Measurements from ENCODE around the gene ADIRF.
"Not testable (repeated sequence)": the region's sequence is repeated elsewhere in the genome, so short reads cannot be mapped to it uniquely, and the experiment has no call there.

The ADIRF gene

DNA sequence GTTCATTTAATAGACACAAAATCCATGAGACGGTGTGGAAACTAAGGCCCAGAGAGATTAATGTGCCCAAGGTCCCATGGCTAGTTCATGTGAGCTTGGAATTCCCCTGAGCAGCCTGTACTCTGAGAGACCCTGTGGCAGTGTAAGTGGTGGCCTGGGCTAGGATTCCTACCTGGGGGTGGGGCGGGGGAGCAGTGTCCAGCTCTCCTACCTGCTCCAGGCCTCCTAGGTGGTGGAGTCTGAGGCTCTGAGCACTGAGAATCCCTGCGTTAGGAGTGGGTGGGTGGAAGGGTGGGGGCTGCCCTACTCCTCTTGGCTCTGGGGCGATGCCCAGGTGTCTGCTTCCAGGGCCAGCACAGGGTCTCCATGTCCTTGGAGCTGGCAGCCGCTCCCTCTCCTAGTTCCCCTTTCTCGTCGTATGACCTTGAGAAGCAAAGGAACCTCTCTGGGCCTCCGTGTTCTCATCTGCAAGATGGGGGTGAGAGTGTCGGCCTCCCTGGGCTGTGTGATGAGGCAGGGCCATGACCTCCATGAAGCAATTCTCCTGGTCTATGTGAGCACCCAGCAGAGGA, 7.3 kb upstream of the ADIRF start:
- no peak for DNase-seq (ENCODE audit: low read depth, low spot score)

DNA sequence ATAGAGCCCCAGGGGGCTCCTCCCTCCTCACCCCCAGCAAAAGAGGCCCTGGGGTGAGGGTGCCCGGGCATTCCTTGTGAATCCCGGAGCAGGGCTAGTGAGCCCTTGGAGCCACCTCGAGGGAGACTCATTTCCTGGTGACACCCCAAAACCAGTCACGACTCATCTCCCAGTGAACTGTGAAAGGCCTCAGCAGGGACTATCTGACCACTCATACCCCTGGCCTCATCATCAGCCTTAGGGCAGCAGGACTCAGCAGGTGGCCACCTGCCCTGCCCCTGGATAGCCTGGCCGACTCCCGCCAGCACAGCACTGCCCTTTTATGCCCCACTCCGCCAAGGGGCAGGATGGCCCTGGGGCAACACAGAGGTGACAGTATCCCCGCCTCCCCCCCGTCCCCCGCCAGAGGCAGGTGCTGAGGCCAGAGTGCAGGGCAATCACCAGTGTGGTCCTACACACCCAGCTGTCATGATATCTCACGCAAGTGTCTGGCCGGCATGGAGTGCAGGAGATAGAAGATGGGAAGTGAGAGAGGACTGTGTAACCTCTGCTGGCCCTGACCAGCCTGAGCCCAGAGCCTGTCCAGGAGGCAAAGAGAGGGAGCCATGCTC, 6.7 kb upstream of the ADIRF start:
- DNase-seq (ENCODE audit: low read depth, low spot score): no peak

DNA sequence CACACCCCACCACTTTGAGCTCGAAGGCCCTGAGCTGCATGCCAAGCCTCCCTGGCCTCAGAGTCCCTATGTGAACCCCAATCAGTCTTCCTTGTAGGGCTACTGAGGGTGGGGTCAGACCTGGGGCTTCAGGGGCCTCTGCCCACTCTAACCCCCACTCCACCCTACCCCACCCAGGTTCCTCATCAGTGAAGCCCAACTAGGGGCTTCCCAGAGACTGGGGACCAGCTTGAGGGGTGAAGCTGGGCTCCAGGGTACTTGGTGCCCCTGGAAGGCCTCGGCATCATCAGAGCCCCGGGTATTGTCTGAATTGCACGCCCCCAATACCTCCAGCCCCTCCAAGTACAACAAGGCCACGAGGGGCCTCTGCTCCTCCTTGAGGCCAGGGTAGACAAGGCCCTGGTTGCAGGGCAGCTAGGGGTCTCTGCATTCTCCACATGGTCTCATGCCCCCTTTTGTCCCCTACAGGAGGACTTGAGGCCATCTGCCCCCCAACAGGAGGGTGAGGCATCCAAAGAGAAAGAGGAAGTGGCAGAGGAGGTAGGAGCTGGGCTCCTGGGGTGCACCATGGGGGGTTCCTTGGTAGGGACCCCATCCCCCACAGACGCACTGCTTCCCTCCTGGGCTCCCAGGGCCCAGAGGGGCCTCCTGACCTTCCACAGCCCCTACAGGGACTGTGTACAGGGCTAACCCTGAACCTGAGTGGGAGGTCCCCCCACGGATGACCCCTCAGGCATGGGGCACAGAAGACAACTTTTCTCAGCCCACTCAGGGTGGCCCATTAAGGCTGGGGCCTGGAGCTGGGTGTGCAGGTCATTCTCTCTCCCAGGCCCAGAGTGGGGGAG, 5.9 kb upstream of the ADIRF start:
- no peak for DNase-seq (ENCODE audit: low read depth, low spot score)

DNA sequence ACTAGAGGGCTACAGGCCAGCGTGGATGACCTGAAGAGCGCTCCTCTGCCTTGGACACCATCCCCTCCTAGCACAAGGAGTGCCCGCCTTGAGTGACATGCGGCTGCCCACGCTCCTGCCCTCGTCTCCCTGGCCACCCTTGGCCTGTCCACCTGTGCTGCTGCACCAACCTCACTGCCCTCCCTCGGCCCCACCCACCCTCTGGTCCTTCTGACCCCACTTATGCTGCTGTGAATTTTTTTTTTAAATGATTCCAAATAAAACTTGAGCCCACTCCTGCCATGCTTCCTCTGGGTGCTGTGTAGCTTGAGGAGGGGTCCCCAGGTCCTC, 5.3 kb upstream of the ADIRF start:
- no peak for DNase-seq (ENCODE audit: low read depth, low spot score)

DNA sequence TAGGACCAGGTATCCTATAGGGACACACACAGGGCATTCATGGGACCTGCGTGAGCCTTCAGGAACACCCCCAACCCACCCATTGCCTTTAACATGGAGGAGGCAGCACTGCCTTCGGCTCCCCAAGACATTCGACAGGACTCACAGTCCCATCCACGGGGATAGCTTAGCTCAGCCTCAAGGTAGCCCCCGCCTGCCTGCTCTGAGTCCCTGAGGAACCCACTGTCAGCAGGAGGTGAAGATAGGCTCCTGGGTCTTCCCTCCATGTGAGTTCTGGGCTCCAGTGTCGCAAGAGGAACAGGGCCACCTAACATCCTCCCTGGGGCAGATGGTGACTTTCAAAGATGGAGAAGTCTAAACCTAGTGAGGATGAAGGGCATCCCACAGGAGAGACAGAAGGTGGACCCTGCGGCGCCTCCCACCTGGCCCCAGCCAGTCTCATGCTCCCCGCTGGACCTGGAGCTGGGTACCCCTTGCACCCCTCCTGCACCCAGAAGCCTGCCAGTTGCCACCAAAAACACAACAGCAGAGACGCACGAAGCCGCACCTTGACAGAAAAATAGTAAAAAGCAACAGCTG, 4.9 kb upstream of the ADIRF start:
- no peak for DNase-seq (ENCODE audit: low read depth, low spot score)

DNA sequence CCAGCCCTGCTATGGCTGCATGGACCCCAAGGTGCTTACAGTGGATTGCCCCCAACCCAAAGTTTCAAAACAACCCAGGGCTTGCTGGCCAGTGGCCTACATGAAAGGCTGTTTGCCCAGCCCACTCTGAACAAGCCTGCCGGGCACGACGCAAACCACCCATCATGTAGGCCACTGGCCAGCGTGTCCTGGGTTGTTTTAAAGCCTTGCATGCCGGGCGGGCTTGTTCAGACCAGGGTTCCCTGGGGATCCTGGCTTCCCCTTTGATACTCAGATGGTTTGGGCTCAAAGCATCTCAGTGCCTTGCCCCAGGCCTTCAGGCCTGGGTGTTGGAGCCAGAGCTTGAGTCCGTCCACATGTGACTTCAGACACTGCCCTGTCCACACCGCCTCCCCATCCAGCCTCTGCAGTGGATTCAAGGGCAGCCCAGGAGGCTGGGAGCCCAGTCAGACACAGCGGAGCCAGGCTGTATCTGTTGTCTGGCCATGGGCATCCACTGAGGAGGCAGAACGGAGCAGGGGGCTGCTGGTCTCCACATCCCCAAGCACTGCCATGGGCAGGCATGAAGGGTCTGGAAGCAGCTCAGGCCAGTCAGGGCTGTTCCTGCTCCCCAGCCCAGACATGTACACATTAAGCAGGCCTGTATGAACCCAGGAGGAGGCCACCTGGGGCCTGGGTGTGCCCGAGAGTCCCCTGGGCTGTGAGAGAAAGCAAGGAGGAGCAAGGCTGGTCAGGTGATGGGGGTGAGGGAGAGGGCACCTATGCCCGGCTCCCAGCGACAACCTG, 4.0 kb upstream of the ADIRF start:
- DNase-seq (ENCODE audit: low read depth, low spot score): no peak

DNA sequence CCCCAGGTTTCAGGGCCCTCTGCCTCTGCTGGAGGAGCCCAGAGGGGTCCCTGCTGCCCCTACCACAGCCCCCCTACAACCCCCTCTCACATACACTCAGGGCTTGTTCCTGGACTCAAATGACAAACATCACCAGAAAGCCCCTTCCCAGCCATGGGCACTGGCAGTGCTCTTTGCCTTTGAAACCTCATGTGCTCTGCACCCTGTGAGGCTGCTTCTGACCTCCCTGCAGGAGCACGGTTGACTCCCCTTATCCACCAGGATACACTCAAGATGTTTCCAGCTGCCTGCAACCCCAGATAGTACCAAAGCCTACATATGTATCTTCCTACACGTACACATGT, 3.5 kb upstream of the ADIRF start:
- DNase-seq (ENCODE audit: low read depth, low spot score): no peak

DNA sequence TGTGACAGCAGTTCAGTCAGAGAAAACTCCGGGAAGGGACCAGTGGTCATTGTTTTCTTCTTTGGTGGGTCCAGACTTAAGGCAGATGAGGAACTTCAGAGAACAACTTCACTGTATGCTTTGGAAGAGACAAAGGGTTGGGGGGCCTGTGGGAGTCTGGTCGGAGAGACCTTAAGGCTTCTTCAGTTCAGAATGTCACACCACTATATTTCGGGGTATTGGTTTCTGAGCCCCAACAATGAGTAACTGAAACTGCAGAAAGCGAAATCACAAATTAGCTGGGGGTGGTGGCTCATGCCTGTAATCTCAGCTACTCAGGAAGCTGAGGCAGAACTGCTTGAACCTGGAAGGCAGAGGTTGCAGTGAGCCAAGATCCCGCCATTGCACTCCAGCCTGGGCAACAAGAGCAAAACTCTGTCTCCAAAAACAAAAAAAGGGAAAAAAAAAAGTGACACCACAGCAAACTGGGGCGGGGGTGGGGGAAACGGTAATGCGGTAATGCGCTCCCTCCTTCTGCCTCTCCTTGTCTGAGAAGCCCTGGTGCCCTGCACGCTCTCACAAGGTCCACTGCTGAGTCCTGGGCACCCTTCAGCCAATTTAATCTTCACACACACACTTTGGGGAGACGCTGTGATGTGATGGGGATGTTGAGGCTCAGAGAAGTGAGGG, 2.2 kb upstream of the ADIRF start:
- no peak for DNase-seq (ENCODE audit: low read depth, low spot score)

DNA sequence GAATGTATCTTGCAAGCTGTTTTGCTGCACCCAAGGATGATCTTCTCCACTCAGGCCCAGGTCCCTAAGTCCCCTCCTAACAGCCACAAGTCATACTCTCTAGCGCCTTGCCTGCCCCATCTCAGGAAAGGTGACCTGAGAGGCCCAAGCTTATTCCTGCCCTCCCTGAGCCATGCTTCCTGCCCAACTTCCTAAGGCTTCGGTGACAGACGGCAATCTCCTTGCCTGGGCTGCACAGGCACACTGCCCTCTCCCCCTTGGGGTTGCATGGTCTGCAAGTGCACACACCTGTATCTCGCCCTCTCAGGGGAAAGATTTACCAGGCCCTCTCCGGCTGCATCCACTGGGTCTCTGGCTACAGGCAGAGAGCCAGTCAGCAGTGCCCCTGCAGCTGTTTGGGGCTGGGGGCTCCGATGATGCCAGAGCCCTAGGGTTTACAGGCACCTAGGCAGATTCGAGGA, 771 bp upstream of the ADIRF start:
- DNase-seq (ENCODE audit: low read depth, low spot score): no peak

DNA sequence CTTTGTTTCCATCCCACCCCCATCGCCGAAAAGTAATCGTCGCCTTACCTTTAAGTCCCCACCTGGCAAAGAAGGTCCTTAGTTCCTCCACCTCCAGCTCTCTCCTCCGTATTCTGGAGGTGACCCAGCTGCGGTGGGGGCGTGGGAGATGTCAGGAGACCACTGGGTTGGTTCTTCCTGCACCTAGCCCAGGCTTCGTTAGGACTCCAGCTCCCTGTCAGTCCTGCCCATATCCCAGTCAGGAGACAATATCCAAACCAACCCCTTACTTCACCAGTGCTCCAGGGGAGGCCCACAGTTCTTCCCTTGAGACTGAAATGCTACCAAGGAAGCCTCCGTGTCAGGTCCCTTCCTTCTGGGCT, 693 bp downstream of the ADIRF start:
- no peak for DNase-seq (ENCODE audit: low read depth, low spot score)

DNA sequence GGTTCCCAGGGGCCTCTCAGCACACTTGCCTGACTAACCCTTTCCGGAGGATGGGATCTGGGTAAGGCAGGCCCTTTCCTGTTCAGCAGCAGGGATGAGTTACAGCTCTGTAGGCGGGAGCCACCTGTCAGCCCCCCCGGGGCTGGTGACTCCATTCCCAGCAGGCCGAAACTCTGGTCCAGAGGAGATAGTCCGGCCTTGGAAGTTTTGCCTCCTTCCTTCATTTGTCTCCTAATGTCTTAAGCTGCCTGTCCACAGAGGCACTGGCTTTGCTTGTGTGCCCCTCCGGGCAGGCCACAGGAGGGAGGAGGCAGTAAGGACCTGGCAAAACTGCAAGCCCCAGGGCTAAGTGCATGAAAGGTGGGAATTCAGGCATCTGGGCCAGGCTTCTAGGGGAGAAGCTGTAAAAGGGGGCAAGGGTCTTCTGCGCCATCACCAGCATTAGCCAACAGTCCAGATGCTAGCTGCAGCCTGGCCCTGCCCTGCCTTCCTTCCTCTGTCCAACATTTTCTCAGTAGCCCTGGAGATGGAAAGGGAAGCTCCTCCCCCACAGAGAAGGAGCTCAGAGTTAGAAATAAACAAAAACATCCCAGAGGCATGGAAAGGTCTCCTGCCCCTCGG, 1.2 kb downstream of the ADIRF start:
- DNase-seq (ENCODE audit: low read depth, low spot score): no peak

DNA sequence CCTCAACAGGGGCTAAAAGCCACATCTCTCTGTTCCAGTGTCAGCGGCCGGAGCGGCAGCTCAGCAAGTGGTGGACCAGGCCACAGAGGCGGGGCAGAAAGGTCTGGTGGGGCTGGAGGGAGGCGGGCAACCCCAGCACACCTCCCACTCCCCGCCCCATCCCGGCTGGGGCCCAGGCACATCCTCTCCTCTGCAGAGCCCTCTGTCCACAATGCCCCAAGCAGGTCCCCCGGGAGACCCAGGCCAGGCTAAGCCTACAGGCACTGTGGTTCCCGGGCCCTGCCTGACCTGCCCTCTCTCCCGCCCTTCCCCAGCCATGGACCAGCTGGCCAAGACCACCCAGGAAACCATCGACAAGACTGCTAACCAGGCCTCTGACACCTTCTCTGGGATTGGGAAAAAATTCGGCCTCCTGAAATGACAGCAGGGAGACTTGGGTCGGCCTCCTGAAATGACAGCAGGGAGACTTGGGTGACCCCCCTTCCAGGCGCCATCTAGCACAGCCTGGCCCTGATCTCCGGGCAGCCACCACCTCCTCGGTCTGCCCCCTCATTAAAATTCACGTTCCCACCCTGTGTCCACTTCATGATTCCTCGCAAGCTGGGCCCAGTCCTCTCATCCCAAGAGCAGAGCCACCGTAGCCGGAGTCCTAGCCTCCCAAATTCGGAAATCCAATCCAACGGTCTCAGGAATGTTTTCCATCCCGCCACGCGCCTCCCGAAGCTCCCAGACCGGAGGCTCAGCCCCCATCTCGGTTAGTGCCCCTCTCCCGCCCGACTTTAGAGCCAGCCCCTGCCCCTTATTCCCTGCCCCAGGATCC, 2.1 kb downstream of the ADIRF start:
- no peak for DNase-seq (ENCODE audit: low read depth, low spot score)

DNA sequence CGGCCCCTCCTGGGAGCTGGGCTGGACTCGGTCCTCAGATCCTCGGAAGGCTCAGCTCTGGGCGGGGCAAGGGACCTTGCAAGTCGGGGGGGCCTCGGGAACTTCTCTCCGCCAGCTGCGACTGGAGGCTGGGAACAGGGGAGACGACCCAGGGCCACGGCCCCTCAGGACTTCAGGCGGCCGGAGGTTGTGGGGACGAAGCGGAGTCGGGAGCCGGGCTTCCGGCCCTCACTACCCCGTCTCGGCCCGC, 2.6 kb downstream of the ADIRF start:
- DNase-seq (ENCODE audit: low read depth, low spot score): no peak

DNA sequence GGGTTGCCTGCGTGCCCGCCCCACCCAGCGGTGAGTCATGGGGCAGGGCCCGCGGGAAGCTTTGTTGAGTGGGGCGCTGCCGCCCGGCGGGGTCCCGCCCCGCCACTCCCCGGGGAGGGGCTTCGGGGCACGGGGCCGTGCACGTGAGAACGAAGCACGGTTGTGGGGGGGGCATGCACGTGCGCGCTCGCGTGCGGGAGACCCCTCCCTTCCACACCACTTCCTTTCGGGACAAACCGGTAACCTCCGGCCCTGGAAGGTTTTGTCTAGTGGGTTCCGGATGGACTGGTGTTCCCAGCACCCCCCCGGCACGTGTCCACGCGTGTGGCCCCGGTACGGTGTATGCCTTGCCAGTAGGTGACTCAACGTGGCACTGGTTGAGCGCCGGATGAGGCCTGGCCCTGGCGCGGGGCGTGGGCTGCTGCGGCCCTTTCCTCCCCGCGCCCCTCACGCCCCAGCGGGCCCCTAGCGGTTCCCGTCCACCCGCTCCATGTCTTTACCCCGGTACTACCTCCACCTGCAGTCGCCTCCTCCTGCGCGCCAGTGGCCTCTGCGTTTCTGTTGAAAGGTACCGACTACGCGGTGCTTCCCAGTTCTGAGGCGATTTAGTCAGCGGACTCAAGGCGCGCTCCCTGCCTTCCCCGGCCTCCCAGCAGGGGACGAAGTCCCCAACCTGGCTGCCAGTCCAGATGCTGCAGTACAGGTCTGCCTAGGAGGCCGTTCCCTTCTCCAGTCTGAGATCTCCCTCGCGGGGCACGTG, 3.1 kb downstream of the ADIRF start:
- DNase-seq (ENCODE audit: low read depth, low spot score): no peak

DNA sequence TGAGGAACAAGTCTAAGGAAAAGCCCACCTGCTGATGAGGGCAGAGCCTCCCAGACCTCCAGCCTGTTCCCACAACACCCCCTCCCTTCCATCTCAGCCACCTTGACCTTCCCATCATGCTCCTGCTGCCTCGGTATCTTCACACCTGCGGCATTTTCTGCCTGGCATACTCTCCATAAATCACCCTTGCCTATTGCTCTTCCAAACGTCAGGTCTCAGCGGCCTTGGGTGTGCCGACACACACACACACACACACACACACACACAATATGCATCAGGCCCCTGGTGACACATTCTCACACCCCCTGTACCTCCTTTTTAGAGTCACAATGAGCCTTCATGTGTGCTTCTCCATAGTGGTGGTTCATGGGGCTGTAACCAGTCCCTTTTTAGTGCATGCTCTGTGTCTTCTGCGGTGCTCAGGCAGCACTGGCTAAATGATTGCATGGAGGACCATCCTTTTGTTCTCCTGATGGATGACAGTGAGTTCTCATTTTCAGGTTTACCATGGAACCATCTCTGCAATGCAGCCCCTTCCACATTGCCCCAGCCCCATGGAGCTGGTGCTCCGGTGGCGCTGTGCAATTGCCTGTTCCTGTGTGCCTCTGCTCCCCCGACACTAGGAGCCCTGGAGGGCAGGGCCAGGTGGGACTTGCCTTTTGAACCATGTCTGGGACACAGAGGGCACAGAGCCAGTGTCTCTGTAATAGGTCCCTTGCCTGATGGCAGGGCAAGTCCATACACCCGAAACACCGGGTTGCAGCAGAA, 4.5 kb downstream of the ADIRF start:
- DNase-seq (ENCODE audit: low read depth, low spot score): no peak

DNA sequence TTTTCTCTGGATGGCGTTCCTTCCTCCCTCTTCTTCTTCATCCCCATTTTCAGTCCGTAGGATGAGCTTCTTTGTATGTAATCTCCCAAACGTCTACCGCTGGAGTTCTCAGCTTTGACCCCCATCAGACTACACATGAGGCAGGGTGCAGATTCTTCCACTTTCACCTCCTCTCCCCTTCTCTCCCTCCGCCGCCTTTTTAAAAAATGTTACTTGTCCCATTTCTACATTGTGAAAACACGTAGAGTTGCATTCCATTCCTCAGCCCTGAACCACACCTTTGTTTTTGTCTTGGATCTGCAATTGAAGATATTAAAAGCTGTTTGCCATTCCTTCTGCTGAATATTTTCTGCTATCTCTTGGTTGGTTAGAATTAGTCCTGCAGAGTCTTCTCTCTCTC, 6.2 kb downstream of the ADIRF start:
- DNase-seq (ENCODE audit: low read depth, low spot score): no peak

DNA sequence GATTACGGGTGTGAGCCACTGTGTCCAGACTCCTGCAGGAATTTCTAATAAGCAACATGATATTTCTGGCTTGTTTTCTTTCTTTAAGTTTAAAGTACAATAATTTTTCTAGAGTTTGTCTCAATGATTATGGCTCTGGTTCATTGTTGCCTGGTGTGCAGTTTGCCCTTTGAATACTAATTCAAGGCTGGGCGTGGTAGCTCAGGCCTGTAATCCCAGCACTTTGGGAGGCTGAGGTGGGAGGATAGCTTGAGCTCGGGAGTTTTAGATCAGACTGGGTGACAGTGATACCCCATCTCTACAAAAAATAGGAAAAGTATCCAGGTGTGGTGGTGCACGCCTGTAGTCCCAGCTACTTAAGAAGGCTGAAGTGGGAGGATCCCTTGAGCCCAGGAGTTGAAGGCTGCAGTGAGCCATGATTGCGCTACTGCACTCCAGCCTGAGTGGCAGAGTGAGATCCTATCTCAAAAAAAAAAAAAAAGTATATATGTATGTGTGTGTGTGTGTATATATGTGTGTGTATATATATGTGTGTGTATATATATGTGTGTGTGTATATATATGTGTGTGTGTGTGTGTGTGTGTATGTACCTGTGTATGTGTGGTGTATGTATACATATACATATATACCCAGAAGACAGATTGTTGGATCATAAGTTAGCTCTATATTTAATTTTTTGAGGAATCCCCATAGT, 8.2 kb downstream of the ADIRF start:
- DNase-seq (ENCODE audit: low read depth, low spot score): no peak

DNA sequence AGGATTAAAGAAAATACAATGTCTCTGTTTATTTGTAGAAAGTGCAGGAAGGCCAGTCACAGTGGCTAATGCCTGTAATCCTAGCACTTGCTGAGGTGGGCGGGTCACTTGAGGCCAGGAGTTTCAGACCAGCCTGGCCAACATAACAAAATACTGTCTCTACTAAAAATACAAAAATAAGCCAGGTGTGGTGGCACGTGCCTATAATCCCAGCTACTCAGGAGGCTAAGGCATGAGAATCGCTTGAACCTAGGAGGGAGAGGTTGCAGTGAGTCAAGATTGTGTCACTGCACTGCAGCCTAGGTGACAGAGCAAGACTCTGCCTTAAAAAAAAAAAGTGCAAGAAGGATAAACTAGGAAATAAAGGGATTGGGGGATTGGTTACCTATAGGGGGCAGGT, 10.2 kb downstream of the ADIRF start:
- DNase-seq (ENCODE audit: low read depth, low spot score): not testable (repeated sequence)

Data from iPS DF 19.7 (cell line).